Activated T-helper 1 cell treated with anti-CD3 and anti-CD28 coated beads, Interleukin-2, amount 50 U/mL, for 16 hours (primary cell): ENCODE data around the gene UXS1.

Experiments used
- DNase-seq, 2 donors: peaks; one replicate each; pipeline ENCODE4 v3.0.0-alpha.2; 2020; ENCODE audit warnings: low read depth in 1 of 2, low spot score in 1 of 2

Gene UXS1

GRCh38 chr2:106054880-106055655 lies 139.0 kb downstream of the UXS1 start:
- no peak for DNase-seq

GRCh38 chr2:106054321-106054720 lies 139.8 kb downstream of the UXS1 start:
- no peak for DNase-seq

- DNase-seq: no peak
These were observed 140.5 kb downstream of the UXS1 start for GRCh38 chr2:106053581-106053980.

GRCh38 chr2:106053116-106053515 lies 141.0 kb downstream of the UXS1 start:
- no peak for DNase-seq

GRCh38 chr2:106044859-106045258 lies 149.2 kb downstream of the UXS1 start:
- DNase-seq: no peak

GRCh38 chr2:106044021-106044420 lies 150.1 kb downstream of the UXS1 start:
- no peak for DNase-seq
